Astrocyte (in vitro differentiated cells and primary cell): ENCODE results near the gene POU2AF1. TPM values are rescaled to one million over a fixed set of nuclear protein-coding genes. Genes with fewer than 3 reads are reported as not detected.

Experiments used
- DNase-seq: peaks from one replicate; pipeline ENCODE4 v3.0.0-alpha.2; 2010; ENCODE audit warnings: low read depth
- FAIRE-seq: peaks from 2 replicates; lab custom pipeline; 2011; peaks lifted over from hg19 to GRCh38; lab: Jason Lieb, UNC
- H2AFZ ChIP-seq: 2 replicates; pipeline ENCODE4 v1.6.0; 2012; ENCODE audit warnings: low read depth, low read length, inconsistent platforms
- H3K27ac ChIP-seq: 2 replicates; pipeline ENCODE4 v1.5.1; 2011; ENCODE audit warnings: low read depth, low read length, inconsistent platforms
- H3K27me3 ChIP-seq: 2 replicates; pipeline ENCODE4 v1.6.0; 2011; ENCODE audit warnings: low read length, inconsistent platforms; ENCODE audit not compliant: insufficient read depth
- H3K36me3 ChIP-seq: 2 replicates; pipeline ENCODE4 v1.5.1; 2011; ENCODE audit warnings: low read length, inconsistent platforms; ENCODE audit not compliant: insufficient read depth
- H3K4me1 ChIP-seq: 2 replicates; pipeline ENCODE4 v1.5.1; 2011; ENCODE audit warnings: low read length, inconsistent platforms; ENCODE audit not compliant: insufficient read depth
- H3K4me2 ChIP-seq: 2 replicates; pipeline ENCODE4 v1.6.0; 2012; ENCODE audit warnings: low read length, inconsistent platforms
- H3K4me3 ChIP-seq: 2 replicates; pipeline ENCODE4 v1.5.1; 2011; ENCODE audit warnings: low read depth, mild to moderate bottlenecking, low read length, inconsistent platforms; ENCODE audit not compliant: insufficient read depth
- H3K79me2 ChIP-seq: 2 replicates; pipeline ENCODE4 v1.6.0; 2012; ENCODE audit warnings: mild to moderate bottlenecking, low read length, inconsistent platforms; ENCODE audit not compliant: insufficient read depth
- H3K9ac ChIP-seq: 2 replicates; pipeline ENCODE4 v1.6.0; 2012; ENCODE audit warnings: mild to moderate bottlenecking, low read length, inconsistent platforms
- H3K9me3 ChIP-seq: 2 replicates; pipeline ENCODE4 v1.5.1; 2012; ENCODE audit warnings: low read depth, mild to moderate bottlenecking, low read length, inconsistent platforms; ENCODE audit not compliant: insufficient read depth
- H4K20me1 ChIP-seq: 2 replicates; pipeline ENCODE4 v1.6.0; 2012; ENCODE audit warnings: low read length, inconsistent platforms; ENCODE audit not compliant: insufficient read depth
- H3K27ac Mint-ChIP-seq: one replicate; pipeline ENCODE4 v1.8.0; 2021; ENCODE audit warnings: mild to moderate bottlenecking, mixed read lengths; ENCODE audit not compliant: unreplicated experiment
- H3K27me3 Mint-ChIP-seq: one replicate; pipeline ENCODE4 v1.8.0; 2021; ENCODE audit warnings: low read depth, mixed read lengths; ENCODE audit not compliant: unreplicated experiment
- H3K36me3 Mint-ChIP-seq: one replicate; pipeline ENCODE4 v1.8.0; 2021; ENCODE audit warnings: low read depth, mixed read lengths; ENCODE audit not compliant: unreplicated experiment
- H3K4me1 Mint-ChIP-seq: one replicate; pipeline ENCODE4 v1.8.0; 2021; ENCODE audit warnings: low read depth, mixed read lengths; ENCODE audit not compliant: unreplicated experiment
- H3K4me3 Mint-ChIP-seq: one replicate; pipeline ENCODE4 v1.8.0; 2021; ENCODE audit warnings: mild to moderate bottlenecking, moderate library complexity, mixed read lengths; ENCODE audit not compliant: unreplicated experiment
- H3K9me3 Mint-ChIP-seq: one replicate; pipeline ENCODE4 v1.8.0; 2021; ENCODE audit warnings: mild to moderate bottlenecking, mixed read lengths; ENCODE audit not compliant: unreplicated experiment
- CTCF ChIP-seq: IDR thresholded peaks from 2 replicates; pipeline ENCODE4 v1.5.1; 2011; ENCODE audit warnings: low read depth, mild to moderate bottlenecking, inconsistent platforms, low read length, moderate library complexity; ENCODE audit not compliant: insufficient read depth
- EZH2 ChIP-seq: IDR thresholded peaks from 2 replicates; pipeline ENCODE4 v1.6.1; 2012; ENCODE audit warnings: mild to moderate bottlenecking, low read length, inconsistent platforms; ENCODE audit not compliant: insufficient read depth
- total RNA-seq: library from RNA; stranded (reverse); gene quantifications from 2 replicates; pipeline ENCODE4 v1.2.1, GENCODE V29; 2021

The POU2AF1 gene
- total RNA-seq, 1 donor from 2014 or later, result not detected

GRCh38 chr11:111310088-111310487 lies 69.0 kb downstream of the POU2AF1 start:
- DNase-seq (no peak), FAIRE-seq (no peak)
- Histone ChIP-seq H4K20me1 (no peaks in the 10 kb centered on the region), H3K9me3 (no peaks in the 10 kb centered on the region), H3K36me3 (no peaks in the 10 kb centered on the region), H3K27me3 (peaks cover 10% of the 10 kb centered on the region), H3K79me2 (no peaks in the 10 kb centered on the region), H3K4me2 (no peak overlapping the region), H2AFZ (no peak overlapping the region), H3K4me3 (no peak overlapping the region), H3K4me1 (no peaks in the 10 kb centered on the region), H3K27ac (no peak overlapping the region), H3K9ac (no peak overlapping the region)
- Mint-ChIP-seq H3K27me3 (peaks cover 17% of the 10 kb centered on the region), H3K36me3 (no peaks in the 10 kb centered on the region), H3K4me1 (no peaks in the 10 kb centered on the region), H3K9me3 (no peaks in the 10 kb centered on the region), H3K27ac (no peak overlapping the region), H3K4me3 (no peak overlapping the region)
- TF ChIP-seq CTCF, result no peak
- no peak for TF ChIP-seq EZH2

GRCh38 chr11:111309215-111309915 lies 69.7 kb downstream of the POU2AF1 start:
- Histone ChIP-seq H3K27ac (no peak overlapping the region), H3K4me2 (no peak overlapping the region), H3K9ac (no peak overlapping the region), H3K4me3 (no peak overlapping the region), H3K79me2 (no peaks in the 10 kb centered on the region), H2AFZ (no peak overlapping the region), H3K4me1 (no peaks in the 10 kb centered on the region), H3K36me3 (no peaks in the 10 kb centered on the region), H3K9me3 (no peaks in the 10 kb centered on the region), H4K20me1 (no peaks in the 10 kb centered on the region), H3K27me3 (peaks cover 15% of the 10 kb centered on the region)
- DNase-seq, result no peak
- Mint-ChIP-seq H3K4me3 (no peak overlapping the region), H3K9me3 (no peaks in the 10 kb centered on the region), H3K36me3 (no peaks in the 10 kb centered on the region), H3K4me1 (no peaks in the 10 kb centered on the region), H3K27ac (no peak overlapping the region), H3K27me3 (peaks cover 18% of the 10 kb centered on the region)
- TF ChIP-seq CTCF, result no peak
- no peak for TF ChIP-seq EZH2
- no peak for FAIRE-seq

- FAIRE-seq (no peak), DNase-seq (no peak)
- Histone ChIP-seq H3K9me3 (no peaks in the 10 kb centered on the region), H3K79me2 (no peaks in the 10 kb centered on the region), H4K20me1 (no peaks in the 10 kb centered on the region), H3K4me1 (no peaks in the 10 kb centered on the region), H3K27me3 (peaks cover 15% of the 10 kb centered on the region), H3K36me3 (no peaks in the 10 kb centered on the region), H2AFZ (no peak overlapping the region), H3K4me3 (no peak overlapping the region), H3K4me2 (no peak overlapping the region), H3K27ac (no peak overlapping the region), H3K9ac (no peak overlapping the region)
- TF ChIP-seq EZH2, result no peak
- TF ChIP-seq CTCF, result no peak
- H3K4me3 Mint-ChIP-seq, result no peak overlapping the region
- no peak overlapping the region for H3K27ac Mint-ChIP-seq
- peaks cover 18% of the 10 kb centered on the region for H3K27me3 Mint-ChIP-seq
- H3K9me3 Mint-ChIP-seq, result no peaks in the 10 kb centered on the region
- H3K36me3 Mint-ChIP-seq, result no peaks in the 10 kb centered on the region
- H3K4me1 Mint-ChIP-seq, result no peaks in the 10 kb centered on the region
Measured at GRCh38 chr11:111308140-111308539, 70.9 kb downstream of the POU2AF1 start.
